Loucy (cell line): ENCODE results near the gene ITGB1BP1.

Source experiments
- H2AFZ ChIP-seq: fragments of 200-600 bp; sonication (generic); 2 replicates; pipeline ENCODE4 v1.6.0; 2016; ENCODE audit warnings: antibody characterized with exemption, mild to moderate bottlenecking, low read length, moderate library complexity
- H3F3A ChIP-seq: fragments of 200-600 bp; 2 replicates; pipeline ENCODE4 v1.6.0; 2016; ENCODE audit warnings: antibody characterized with exemption, low read depth, mild to moderate bottlenecking
- H3K27me3 ChIP-seq: fragments of 200-600 bp; sonication (generic); 2 replicates; pipeline ENCODE4 v1.6.1; 2014; ENCODE audit warnings: low read length, mild to moderate bottlenecking; ENCODE audit not compliant: insufficient read depth, poor library complexity, severe bottlenecking
- H3K36me3 ChIP-seq: fragments of 200-600 bp; sonication (generic); 2 replicates; pipeline ENCODE4 v1.6.1; 2016; ENCODE audit warnings: low read length; ENCODE audit not compliant: insufficient read depth
- H3K4me1 ChIP-seq: fragments of 200-600 bp; sonication (generic); 2 replicates; pipeline ENCODE4 v1.5.1; 2014; ENCODE audit warnings: low read length, mild to moderate bottlenecking; ENCODE audit not compliant: insufficient read depth, poor library complexity, severe bottlenecking
- H3K4me2 ChIP-seq: fragments of 200-600 bp; sonication (generic); 2 replicates; pipeline ENCODE4 v1.6.0; 2014; ENCODE audit warnings: antibody characterized with exemption, low read length, low read depth, mild to moderate bottlenecking; ENCODE audit not compliant: poor library complexity, severe bottlenecking
- H3K4me3 ChIP-seq: fragments of 200-600 bp; sonication (generic); 2 replicates; pipeline ENCODE4 v1.5.1; 2014; ENCODE audit warnings: low read length, mild to moderate bottlenecking, mixed read lengths; ENCODE audit not compliant: poor library complexity, severe bottlenecking
- H3K79me2 ChIP-seq: fragments of 200-600 bp; sonication (generic); 2 replicates; pipeline ENCODE4 v1.6.1; 2014; ENCODE audit warnings: low read length; ENCODE audit not compliant: insufficient read depth
- H3K9ac ChIP-seq: fragments of 200-600 bp; sonication (generic); 2 replicates; pipeline ENCODE4 v1.6.0; 2014; ENCODE audit warnings: mild to moderate bottlenecking, low read depth, low read length, moderate library complexity; ENCODE audit not compliant: poor library complexity, severe bottlenecking
- H3K9me2 ChIP-seq: fragments of 200-600 bp; sonication (generic); replicated peaks from 2 replicates; pipeline ENCODE4 v1.6.1; 2016; ENCODE audit warnings: low read depth, low read length, mixed read lengths
- H3K9me3 ChIP-seq: fragments of 200-600 bp; sonication (generic); 2 replicates; pipeline ENCODE4 v1.6.1; 2014; ENCODE audit warnings: mild to moderate bottlenecking, antibody characterized with exemption, low read length, low read depth; ENCODE audit not compliant: insufficient read depth
- H4K20me1 ChIP-seq: fragments of 200-600 bp; sonication (generic); 2 replicates; pipeline ENCODE4 v1.6.0; 2014; ENCODE audit warnings: antibody characterized with exemption, low read length, mild to moderate bottlenecking; ENCODE audit not compliant: insufficient read depth, poor library complexity, severe bottlenecking
- EZH2phosphoT487 ChIP-seq: fragments of 200-600 bp; IDR thresholded peaks from 2 replicates; pipeline ENCODE4 v1.6.1; 2018; ENCODE audit warnings: antibody characterized with exemption, mild to moderate bottlenecking, moderate library complexity, borderline replicate concordance
- TF ChIP-seq, protein P1 (sequence below): fragments of 200-600 bp; sonication (generic); conservative IDR thresholded peaks from 2 replicates; pipeline ENCODE4 v1.5.1; 2014; ENCODE audit warnings: mild to moderate bottlenecking, antibody characterized with exemption, low read length

ITGB1BP1 gene

GRCh38 chr2:9419541-9419940 lies 3.8 kb downstream of the ITGB1BP1 start:
- Histone ChIP-seq H3K9me3 (no peaks in the 10 kb centered on the region), H3K4me2 (no peak overlapping the region), H3K9ac (no peak overlapping the region), H3F3A (no peaks in the 10 kb centered on the region), H3K4me1 (peaks cover 22% of the 10 kb centered on the region), H3K36me3 (no peaks in the 10 kb centered on the region), H4K20me1 (peaks cover 10% of the 10 kb centered on the region), H3K4me3 (no peak overlapping the region), H3K79me2 (peaks cover 51% of the 10 kb centered on the region), H3K9me2 (no peaks in the 10 kb centered on the region), H2AFZ (no peak overlapping the region), H3K27me3 (no peaks in the 10 kb centered on the region)
- TF ChIP-seq EZH2phosphoT487 = no peak
- TF ChIP-seq, protein P1, sequence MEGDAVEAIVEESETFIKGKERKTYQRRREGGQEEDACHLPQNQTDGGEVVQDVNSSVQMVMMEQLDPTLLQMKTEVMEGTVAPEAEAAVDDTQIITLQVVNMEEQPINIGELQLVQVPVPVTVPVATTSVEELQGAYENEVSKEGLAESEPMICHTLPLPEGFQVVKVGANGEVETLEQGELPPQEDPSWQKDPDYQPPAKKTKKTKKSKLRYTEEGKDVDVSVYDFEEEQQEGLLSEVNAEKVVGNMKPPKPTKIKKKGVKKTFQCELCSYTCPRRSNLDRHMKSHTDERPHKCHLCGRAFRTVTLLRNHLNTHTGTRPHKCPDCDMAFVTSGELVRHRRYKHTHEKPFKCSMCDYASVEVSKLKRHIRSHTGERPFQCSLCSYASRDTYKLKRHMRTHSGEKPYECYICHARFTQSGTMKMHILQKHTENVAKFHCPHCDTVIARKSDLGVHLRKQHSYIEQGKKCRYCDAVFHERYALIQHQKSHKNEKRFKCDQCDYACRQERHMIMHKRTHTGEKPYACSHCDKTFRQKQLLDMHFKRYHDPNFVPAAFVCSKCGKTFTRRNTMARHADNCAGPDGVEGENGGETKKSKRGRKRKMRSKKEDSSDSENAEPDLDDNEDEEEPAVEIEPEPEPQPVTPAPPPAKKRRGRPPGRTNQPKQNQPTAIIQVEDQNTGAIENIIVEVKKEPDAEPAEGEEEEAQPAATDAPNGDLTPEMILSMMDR = no peak

- Histone ChIP-seq H3K9ac (no peak overlapping the region), H4K20me1 (peaks cover 10% of the 10 kb centered on the region), H3K4me2 (no peak overlapping the region), H3K4me3 (no peak overlapping the region), H3K79me2 (peaks cover 43% of the 10 kb centered on the region), H3K9me3 (no peaks in the 10 kb centered on the region), H3K9me2 (no peaks in the 10 kb centered on the region), H3F3A (no peaks in the 10 kb centered on the region), H3K27me3 (no peaks in the 10 kb centered on the region), H3K4me1 (peaks cover 17% of the 10 kb centered on the region), H2AFZ (no peak overlapping the region), H3K36me3 (no peaks in the 10 kb centered on the region)
- TF ChIP-seq, protein P1 = no peak
- no peak for TF ChIP-seq EZH2phosphoT487
Measured at GRCh38 chr2:9418746-9419145, 4.6 kb downstream of the ITGB1BP1 start.

- peaks cover 10% of the 10 kb centered on the region for H4K20me1 ChIP-seq
- TF ChIP-seq EZH2phosphoT487 = no peak
- TF ChIP-seq, protein P1 = no peak
- H3F3A ChIP-seq = no peaks in the 10 kb centered on the region
- no peak overlapping the region for H3K9ac ChIP-seq
- no peaks in the 10 kb centered on the region for H3K27me3 ChIP-seq
- no peak overlapping the region for H2AFZ ChIP-seq
- H3K79me2 ChIP-seq = peaks cover 39% of the 10 kb centered on the region
- no peaks in the 10 kb centered on the region for H3K9me2 ChIP-seq
- no peaks in the 10 kb centered on the region for H3K9me3 ChIP-seq
- H3K36me3 ChIP-seq = no peaks in the 10 kb centered on the region
- H3K4me2 ChIP-seq = no peak overlapping the region
- peaks cover 17% of the 10 kb centered on the region for H3K4me1 ChIP-seq
- H3K4me3 ChIP-seq = no peak overlapping the region
Measured at GRCh38 chr2:9417725-9418124, 5.6 kb downstream of the ITGB1BP1 start.
